ENCODE results near the gene PLEKHG5.

- no peak for TF ChIP-seq HDGF (IDR thresholded peaks at IDR 0.05)
- TF ChIP-seq, protein P1, sequence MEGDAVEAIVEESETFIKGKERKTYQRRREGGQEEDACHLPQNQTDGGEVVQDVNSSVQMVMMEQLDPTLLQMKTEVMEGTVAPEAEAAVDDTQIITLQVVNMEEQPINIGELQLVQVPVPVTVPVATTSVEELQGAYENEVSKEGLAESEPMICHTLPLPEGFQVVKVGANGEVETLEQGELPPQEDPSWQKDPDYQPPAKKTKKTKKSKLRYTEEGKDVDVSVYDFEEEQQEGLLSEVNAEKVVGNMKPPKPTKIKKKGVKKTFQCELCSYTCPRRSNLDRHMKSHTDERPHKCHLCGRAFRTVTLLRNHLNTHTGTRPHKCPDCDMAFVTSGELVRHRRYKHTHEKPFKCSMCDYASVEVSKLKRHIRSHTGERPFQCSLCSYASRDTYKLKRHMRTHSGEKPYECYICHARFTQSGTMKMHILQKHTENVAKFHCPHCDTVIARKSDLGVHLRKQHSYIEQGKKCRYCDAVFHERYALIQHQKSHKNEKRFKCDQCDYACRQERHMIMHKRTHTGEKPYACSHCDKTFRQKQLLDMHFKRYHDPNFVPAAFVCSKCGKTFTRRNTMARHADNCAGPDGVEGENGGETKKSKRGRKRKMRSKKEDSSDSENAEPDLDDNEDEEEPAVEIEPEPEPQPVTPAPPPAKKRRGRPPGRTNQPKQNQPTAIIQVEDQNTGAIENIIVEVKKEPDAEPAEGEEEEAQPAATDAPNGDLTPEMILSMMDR (IDR thresholded peaks at IDR 0.05 in 2 of 3, conservative IDR thresholded peaks at IDR 0.05 in 1 of 3; ENCODE audit: control insufficient read depth in 2 of 3, extremely low read depth in 1 of 3, insufficient read depth in 1 of 3, low read depth in 3 of 3, low read length in 3 of 3) = no peak
- no peak for TF ChIP-seq YBX1 (IDR thresholded peaks at IDR 0.05)
- TF ChIP-seq, protein P2, sequence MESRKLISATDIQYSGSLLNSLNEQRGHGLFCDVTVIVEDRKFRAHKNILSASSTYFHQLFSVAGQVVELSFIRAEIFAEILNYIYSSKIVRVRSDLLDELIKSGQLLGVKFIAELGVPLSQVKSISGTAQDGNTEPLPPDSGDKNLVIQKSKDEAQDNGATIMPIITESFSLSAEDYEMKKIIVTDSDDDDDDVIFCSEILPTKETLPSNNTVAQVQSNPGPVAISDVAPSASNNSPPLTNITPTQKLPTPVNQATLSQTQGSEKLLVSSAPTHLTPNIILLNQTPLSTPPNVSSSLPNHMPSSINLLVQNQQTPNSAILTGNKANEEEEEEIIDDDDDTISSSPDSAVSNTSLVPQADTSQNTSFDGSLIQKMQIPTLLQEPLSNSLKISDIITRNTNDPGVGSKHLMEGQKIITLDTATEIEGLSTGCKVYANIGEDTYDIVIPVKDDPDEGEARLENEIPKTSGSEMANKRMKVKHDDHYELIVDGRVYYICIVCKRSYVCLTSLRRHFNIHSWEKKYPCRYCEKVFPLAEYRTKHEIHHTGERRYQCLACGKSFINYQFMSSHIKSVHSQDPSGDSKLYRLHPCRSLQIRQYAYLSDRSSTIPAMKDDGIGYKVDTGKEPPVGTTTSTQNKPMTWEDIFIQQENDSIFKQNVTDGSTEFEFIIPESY (IDR thresholded peaks at IDR 0.05) = no peak
- no peak for TF ChIP-seq RFX5 (IDR thresholded peaks at IDR 0.05; ENCODE audit: low read depth, low read length)
- no peak for TF ChIP-seq POLR2AphosphoS5 (IDR thresholded peaks at IDR 0.05; ENCODE audit: low read length)
Observed at GRCh38 chr1:6481820-6482219, 9.6 kb downstream of the PLEKHG5 start.

All from GM12878 (cell line).